ENCODE data around the gene RPL23.
A peak's percentile ranks its signal among the peaks of the same experiment; 100 is the strongest.

The RPL23 gene

GRCh38 chr17:38853292-38854219 lies at the start of gene RPL23:
RPL23 (minus strand) TSS chr17:38853721; CDS start chr17:38853710, 11 bp downstream.
- DNase-seq = peak; percentile 98

GRCh38 chr17:38900978-38901656 lies 47.6 kb upstream of the RPL23 start:
- no peak for DNase-seq

- DNase-seq = no peak
These were observed 45.9 kb upstream of the RPL23 start for GRCh38 chr17:38899421-38899820.

GRCh38 chr17:38898812-38899348 lies 45.4 kb upstream of the RPL23 start:
- DNase-seq = no peak

GRCh38 chr17:38898291-38898679 lies 44.8 kb upstream of the RPL23 start:
- DNase-seq = no peak

GRCh38 chr17:38897671-38898290 lies 44.3 kb upstream of the RPL23 start:
- no peak for DNase-seq

- DNase-seq = no peak
These were observed 43.7 kb upstream of the RPL23 start for GRCh38 chr17:38897176-38897575.

- DNase-seq = no peak
These were observed 42.9 kb upstream of the RPL23 start for GRCh38 chr17:38896346-38896954.

GRCh38 chr17:38894276-38894675 lies 40.8 kb upstream of the RPL23 start:
- no peak for DNase-seq

- DNase-seq = no peak
These were observed 40.1 kb upstream of the RPL23 start for GRCh38 chr17:38893607-38894006.

GRCh38 chr17:38893113-38893512 lies 39.6 kb upstream of the RPL23 start:
- no peak for DNase-seq

GRCh38 chr17:38892620-38893019 lies 39.1 kb upstream of the RPL23 start:
- DNase-seq = no peak

GRCh38 chr17:38892083-38892482 lies 38.6 kb upstream of the RPL23 start:
- DNase-seq = no peak

- no peak for DNase-seq
These were observed 37.9 kb upstream of the RPL23 start for GRCh38 chr17:38891441-38891840.

- DNase-seq = no peak
These were observed 36.9 kb upstream of the RPL23 start for GRCh38 chr17:38890410-38890746.

GRCh38 chr17:38889745-38890409 lies 36.4 kb upstream of the RPL23 start:
- no peak for DNase-seq

GRCh38 chr17:38888842-38889241 lies 35.3 kb upstream of the RPL23 start:
- no peak for DNase-seq

- no peak for DNase-seq
These were observed 33.1 kb upstream of the RPL23 start for GRCh38 chr17:38886643-38887010.

GRCh38 chr17:38885728-38886642 lies 32.5 kb upstream of the RPL23 start:
- DNase-seq = peak; percentile 56

GRCh38 chr17:38885044-38885727 lies 31.7 kb upstream of the RPL23 start:
- DNase-seq = no peak
